Measurements from ENCODE around the gene PSD2. TPM values are rescaled to one million over a fixed set of nuclear protein-coding genes. Genes with fewer than 3 reads are reported as not detected.

Gene PSD2
- total and polyA plus RNA-seq, 2 donors: 0.08 to 0.48 TPM

DNA sequence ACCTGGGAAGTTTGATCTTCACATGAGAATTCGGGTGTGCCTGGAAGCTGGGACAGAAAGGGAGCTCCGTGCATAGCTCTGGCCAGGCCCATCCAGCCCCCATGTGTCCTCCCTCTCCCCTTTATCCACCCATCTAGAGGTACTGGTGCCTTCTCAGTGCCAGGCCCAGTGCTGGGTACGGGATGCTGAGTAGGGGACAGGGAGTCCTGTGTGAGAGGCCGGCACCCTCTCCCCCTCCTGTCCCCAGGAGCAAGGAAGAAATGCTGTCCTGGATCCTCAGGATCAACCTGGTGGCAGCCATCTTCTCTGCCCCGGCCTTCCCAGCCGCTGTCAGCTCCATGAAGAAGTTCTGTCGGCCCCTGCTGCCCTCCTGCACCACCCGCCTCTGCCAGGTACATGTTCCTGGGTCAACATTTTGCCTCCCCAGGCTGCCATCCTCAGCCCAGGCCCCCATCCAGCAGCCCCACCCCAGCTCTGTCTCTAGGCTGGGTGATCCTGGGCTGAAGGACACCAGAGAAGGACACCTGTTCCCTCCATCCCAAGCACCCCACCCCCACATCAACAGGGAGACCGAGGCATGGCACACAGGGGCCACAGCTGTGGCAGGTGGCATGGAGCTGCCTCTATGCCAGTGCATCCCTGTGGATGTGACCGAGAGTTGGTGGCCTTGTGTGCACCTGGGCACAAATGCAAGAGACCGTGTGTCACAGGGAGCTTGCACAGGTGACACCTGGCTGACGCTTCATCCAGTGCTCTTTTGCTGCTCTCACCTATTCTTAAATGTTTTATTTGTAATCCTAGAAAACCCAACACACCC is 43.0 kb downstream of the PSD2 start:
- DNase-seq (ENCODE audit: extremely low spot score): no peak
- H3K36me3 ChIP-seq (ENCODE audit: insufficient read depth): no peaks in the 10 kb centered on the region

DNA sequence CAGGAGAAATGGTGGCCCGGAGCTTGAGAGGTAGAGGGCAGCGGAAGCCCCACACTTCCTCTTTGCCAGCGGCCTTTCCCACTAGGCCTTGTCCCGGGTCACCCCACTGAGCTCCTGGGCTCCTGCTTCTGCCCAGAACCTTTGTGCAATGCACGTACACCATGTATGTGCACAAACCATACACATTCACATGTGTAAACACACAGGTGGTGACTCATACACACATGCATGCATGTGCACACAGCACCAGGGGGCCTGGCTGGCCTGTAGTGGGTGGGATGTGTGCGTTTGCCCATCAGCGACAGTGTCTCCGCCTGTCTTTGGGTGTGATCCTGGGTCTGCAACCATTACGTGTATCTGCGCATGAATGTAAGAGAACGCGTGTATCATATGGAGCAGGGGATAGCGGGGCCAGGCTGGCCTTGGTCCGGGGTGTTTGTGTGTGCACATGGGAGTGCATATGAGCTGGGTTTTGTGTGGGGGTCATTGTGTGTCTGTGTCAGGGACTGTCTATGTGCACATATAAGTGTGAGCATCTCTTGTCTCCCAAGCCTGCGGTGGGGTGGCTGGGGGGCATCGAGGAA is 43.7 kb downstream of the PSD2 start:
- Histone ChIP-seq H3K36me3 (ENCODE audit: insufficient read depth) (no peaks in the 10 kb centered on the region), H3K4me3 (ENCODE audit: low read depth, low read length) (no peak overlapping the region), H3K4me1 (ENCODE audit: insufficient read depth) (no peaks in the 10 kb centered on the region), H3K27ac (ENCODE audit: low read depth) (no peak overlapping the region)
- 94% methylated on average over 16 of the region's 16 CpGs for WGBS
- no peak for DNase-seq (ENCODE audit: extremely low spot score)

More for the DNA sequence above, 43.0 kb downstream of the PSD2 start:
- no peak overlapping the region for H3K27ac ChIP-seq (ENCODE audit: low read depth)
- WGBS: 89% methylated on average over 12 of the region's 12 CpGs
- no peaks in the 10 kb centered on the region for H3K4me1 ChIP-seq (ENCODE audit: insufficient read depth)
- no peak overlapping the region for H3K4me3 ChIP-seq (ENCODE audit: low read depth, low read length)

DNA sequence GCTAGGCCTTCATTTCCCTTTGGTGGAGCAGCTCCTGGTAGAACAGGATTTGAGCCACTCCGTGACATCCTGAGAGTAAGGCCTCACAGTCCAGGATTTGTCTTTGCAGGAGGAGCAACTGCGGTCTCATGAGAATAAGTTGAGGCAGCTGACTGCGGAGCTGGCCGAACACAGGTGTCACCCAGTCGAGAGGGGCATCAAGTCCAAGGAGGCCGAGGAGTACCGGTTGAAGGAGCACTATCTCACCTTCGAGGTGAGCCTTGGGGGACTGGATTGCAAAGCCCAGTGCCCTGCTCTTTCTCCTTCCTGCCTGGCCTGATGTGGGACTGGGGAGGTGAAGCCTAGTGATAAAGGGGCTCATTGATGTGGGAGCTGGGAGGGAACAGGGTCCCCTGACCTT is 44.3 kb downstream of the PSD2 start:
- no peak overlapping the region for H3K4me3 ChIP-seq (ENCODE audit: low read depth, low read length)
- no peaks in the 10 kb centered on the region for H3K4me1 ChIP-seq (ENCODE audit: insufficient read depth)
- no peak overlapping the region for H3K27ac ChIP-seq (ENCODE audit: low read depth)
- no peaks in the 10 kb centered on the region for H3K36me3 ChIP-seq (ENCODE audit: insufficient read depth)
- DNase-seq (ENCODE audit: extremely low spot score): no peak
- 89% methylated on average over 8 of the region's 8 CpGs for WGBS

DNA sequence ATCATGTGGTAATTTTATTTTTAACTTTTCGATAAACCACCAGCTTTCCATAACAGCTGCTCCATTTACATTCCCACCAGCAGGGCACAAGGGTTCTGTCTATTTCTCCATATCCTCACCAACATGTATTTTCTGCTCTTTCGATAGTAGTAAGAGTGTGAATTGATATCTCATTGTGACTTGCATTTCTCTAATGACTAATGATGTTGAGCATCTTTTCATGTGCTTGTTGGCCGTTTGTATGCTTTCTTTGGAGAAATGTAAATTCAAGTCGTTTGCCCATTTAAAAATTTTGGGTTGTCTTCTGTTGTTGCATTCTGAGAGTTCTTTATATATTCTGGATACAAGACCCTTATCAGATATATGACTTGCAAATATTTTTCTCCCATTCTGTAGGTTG is 45.9 kb downstream of the PSD2 start:
- H3K4me1 ChIP-seq (ENCODE audit: insufficient read depth): no peaks in the 10 kb centered on the region
- H3K36me3 ChIP-seq (ENCODE audit: insufficient read depth): no peaks in the 10 kb centered on the region
- 78% methylated on average over 4 of the region's 4 CpGs for WGBS
- H3K4me3 ChIP-seq (ENCODE audit: low read depth, low read length): no peak overlapping the region
- no peak overlapping the region for H3K27ac ChIP-seq (ENCODE audit: low read depth)
- DNase-seq (ENCODE audit: extremely low spot score): no peak

DNA sequence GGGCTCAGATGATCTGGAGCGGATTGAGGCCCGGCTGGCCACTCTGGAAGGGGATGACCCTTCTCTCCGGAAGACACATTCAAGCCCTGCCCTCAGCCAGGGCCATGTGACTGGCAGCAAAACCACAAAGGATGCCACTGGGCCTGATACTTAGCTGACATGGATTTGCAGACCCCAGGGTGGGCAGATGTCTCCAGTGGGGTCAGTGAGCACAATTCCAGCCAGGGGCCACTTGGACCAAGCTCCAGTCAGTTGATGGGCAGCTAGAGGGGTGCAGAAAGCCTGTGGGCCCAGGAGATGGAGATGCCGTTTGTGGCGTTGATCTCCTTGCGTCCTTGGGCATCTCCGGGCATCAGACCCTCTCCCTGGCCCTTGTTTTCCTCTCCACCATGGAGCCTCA is 46.7 kb downstream of the PSD2 start:
- no peaks in the 10 kb centered on the region for H3K4me1 ChIP-seq (ENCODE audit: insufficient read depth)
- no peak overlapping the region for H3K27ac ChIP-seq (ENCODE audit: low read depth)
- no peak overlapping the region for H3K4me3 ChIP-seq (ENCODE audit: low read depth, low read length)
- 92% methylated on average over 7 of the region's 7 CpGs for WGBS
- no peak for DNase-seq (ENCODE audit: extremely low spot score)
- H3K36me3 ChIP-seq (ENCODE audit: insufficient read depth): no peaks in the 10 kb centered on the region

DNA sequence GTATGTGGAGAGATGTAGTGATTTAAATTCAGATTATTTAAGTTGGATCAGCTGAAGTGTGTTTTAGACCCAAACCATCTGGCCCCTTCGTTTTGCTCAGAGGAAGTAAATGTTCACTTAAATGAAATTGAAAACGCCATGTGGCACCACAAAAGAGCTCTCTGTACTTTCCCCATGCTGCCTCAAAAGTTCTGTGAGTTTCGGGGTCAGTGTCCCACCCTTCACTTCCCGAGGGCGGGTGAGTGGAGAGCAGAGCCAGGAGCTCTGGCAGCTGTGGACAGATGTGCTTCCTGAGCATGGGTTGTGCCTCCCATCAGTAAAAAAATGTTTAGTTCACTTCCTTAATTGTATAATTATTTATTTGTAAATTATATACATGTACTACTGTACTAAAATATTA is 48.4 kb downstream of the PSD2 start:
- Histone ChIP-seq H3K36me3 (ENCODE audit: insufficient read depth) (no peaks in the 10 kb centered on the region), H3K4me3 (ENCODE audit: low read depth, low read length) (no peak overlapping the region), H3K27ac (ENCODE audit: low read depth) (no peak overlapping the region), H3K4me1 (ENCODE audit: insufficient read depth) (no peaks in the 10 kb centered on the region)
- no peak for DNase-seq (ENCODE audit: extremely low spot score)
- 42% methylated on average over 5 of the region's 5 CpGs for WGBS

DNA sequence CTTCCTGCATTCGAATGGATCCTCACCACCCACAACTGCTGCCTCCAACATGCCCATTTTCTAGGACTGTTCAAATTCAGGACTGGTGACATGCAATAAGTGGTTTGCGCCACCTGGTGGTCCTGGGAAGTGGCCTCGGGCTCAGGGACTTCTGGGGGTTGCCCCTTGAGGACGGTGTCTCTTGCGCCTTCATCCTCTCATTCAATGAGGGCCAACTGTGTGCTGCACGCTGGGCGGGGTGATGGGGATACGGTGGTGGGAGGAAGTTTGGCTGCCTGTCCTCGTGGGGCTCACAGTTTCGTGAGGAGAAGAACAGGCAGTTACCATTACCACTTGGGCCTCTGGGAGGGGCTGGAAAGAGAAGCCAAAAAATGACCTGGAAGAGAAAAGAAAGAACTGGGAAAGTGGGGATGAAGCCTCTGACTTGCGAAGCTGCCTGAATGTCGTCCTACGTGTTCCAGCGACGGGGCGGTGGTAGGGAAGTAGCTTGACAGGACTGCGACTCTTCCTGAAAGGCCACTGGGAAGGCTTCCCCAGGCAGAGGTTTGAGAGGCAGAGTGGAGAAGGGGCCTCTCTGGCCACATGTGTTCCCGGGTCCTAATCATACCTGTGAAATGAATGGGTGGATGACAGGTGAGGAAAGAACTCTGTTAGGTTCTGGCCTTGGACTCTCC is 49.0 kb downstream of the PSD2 start:
- Histone ChIP-seq H3K27ac (ENCODE audit: low read depth) (no peak overlapping the region), H3K4me3 (ENCODE audit: low read depth, low read length) (no peak overlapping the region), H3K36me3 (ENCODE audit: insufficient read depth) (no peaks in the 10 kb centered on the region), H3K4me1 (ENCODE audit: insufficient read depth) (no peaks in the 10 kb centered on the region)
- no peak for DNase-seq (ENCODE audit: extremely low spot score)
- WGBS: 55% methylated on average over 18 of the region's 18 CpGs

DNA sequence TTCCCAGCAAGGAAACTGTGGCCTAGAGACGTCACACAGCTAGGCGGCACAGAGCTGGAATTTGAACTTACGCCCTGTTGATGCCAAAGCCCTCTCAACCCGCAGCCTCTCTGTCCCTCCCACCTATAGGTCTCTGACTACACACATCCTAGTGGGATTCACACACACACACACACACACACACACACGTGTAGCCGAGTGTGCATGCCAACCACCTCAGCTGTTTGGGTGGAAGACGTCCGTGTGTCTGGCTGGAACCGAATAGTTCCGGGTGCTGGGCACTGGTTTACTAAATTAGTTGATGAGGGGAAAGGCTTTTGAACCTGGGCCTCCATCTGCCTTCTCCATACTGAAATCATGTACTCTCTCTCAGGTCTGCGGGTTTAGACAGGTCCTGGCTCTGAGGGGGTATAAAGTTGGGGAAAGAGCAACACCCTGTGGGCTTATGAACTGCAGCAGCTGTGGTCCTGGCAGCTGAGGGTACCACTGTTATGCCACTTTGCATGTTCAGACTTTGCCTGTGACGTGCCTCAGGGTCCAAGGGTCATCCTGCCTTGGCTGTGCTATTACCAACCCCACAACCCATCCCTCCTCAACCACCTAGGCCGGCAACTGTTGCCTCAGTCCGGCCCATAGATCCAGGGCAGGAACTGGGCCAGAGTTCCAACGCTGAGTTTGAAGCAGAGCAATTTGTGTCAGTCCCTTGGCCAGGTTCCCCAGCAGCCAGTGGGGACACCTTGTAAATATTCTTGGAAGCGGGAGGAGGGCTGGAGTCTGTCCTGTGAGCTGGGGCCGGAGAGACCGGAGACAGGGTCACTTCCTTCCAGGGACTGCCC is 50.5 kb downstream of the PSD2 start:
- Histone ChIP-seq H3K27ac (ENCODE audit: low read depth) (no peak overlapping the region), H3K4me3 (ENCODE audit: low read depth, low read length) (no peak overlapping the region), H3K4me1 (ENCODE audit: insufficient read depth) (no peaks in the 10 kb centered on the region), H3K36me3 (ENCODE audit: insufficient read depth) (no peaks in the 10 kb centered on the region)
- WGBS: 66% methylated on average over 18 of the region's 18 CpGs
- DNase-seq (ENCODE audit: extremely low spot score): no peak

DNA sequence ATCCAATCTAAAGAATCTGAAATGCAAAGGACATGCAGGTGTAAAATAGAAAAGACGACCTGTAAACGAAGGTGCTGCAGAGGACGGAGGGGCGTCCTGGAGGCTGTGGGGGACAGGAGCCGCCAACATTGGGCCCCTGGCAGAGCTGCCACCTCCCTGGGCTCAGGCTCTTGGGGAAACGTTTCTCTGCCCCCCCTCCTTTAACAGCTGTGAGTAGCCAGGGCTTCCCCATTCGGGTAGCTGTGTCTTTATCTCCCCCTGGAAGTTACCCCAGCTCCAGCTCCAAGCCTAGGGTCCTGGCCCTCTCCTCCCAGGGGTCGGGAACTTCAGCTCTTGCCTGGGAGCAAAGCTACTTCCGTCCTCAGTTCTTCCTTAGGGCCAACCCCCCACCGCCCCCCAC is 51.5 kb downstream of the PSD2 start:
- H3K27ac ChIP-seq (ENCODE audit: low read depth): no peak overlapping the region
- H3K4me1 ChIP-seq (ENCODE audit: insufficient read depth): no peaks in the 10 kb centered on the region
- H3K36me3 ChIP-seq (ENCODE audit: insufficient read depth): no peaks in the 10 kb centered on the region
- H3K4me3 ChIP-seq (ENCODE audit: low read depth, low read length): no peak overlapping the region
- WGBS: 69% methylated on average over 10 of the region's 10 CpGs
- DNase-seq (ENCODE audit: extremely low spot score): no peak

DNA sequence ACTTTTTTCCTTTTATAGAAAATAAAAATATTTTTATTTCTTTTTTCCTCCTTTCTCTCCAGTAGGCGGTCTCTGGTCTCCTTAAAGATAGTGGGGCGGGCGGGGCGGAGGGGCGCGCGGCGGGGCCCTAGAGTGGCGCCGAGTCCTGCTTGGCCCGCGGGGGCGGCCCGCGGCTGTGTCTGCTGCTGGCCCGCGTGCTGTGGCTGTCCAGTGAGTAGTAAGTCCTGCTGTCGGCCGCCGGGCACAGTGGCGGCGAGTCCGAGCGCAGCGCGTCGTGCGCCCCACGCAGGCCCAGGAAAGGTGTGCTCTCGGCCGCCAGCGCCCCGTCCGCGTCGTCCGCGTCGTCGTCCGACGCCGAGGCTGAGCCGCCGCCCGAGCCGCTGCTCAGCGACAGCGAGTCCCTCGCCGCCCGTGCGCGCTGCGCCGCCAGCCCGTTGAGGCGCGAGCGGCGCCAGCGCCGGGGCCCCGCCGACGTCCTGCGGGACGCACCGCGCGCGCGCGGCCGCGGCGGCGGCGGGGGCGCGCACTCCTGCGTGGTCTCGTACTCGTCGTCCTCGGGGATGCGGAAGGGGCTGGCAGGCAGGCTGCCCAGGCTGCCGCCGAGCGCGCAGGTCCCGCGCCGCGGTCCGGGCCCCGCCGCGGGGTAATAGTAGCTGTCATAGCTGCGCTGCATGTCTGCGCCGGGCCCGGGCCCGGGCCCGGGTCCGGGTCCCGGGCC is 52.3 kb downstream of the PSD2 start:
- H3K27ac ChIP-seq (ENCODE audit: low read depth): no peak overlapping the region
- 20% methylated on average over 107 of the region's 107 CpGs for WGBS

DNA sequence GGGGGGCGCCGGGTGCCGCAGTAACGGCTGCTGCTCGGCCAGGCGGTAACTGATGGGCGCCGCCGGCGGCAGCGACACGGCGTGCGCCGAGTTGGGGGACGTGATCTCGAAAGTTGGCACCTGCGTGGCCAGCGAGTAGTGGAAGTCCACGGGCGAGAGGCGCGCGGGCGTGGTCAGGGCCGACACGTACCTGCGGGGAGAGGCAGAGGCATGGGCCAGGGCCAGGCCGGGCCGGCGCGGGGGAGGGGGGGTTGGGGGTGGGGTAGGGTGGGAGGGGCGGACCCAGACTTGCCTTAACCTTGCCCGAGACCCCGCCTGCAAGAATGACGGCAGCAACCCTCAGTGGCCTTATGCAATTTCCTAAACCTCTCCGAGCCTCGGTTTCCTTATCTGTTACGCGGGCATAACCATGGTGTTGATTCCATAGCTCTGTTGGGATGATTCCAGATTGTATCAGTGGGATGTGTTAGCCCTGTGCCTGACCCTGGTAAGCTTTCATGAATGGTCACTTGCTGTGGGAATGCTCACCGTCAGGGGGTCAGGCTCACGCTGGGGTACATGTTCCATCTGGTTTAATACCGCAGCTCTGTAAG is 53.0 kb downstream of the PSD2 start:
- no peak for DNase-seq (ENCODE audit: extremely low spot score)
- Histone ChIP-seq H3K36me3 (ENCODE audit: insufficient read depth) (no peaks in the 10 kb centered on the region), H3K27ac (ENCODE audit: low read depth) (no peak overlapping the region), H3K4me1 (ENCODE audit: insufficient read depth) (no peaks in the 10 kb centered on the region), H3K4me3 (ENCODE audit: low read depth, low read length) (peak overlapping the region; percentile 37)
- WGBS: 33% methylated on average over 43 of the region's 43 CpGs

More for the DNA sequence above, 52.3 kb downstream of the PSD2 start:
- H3K36me3 ChIP-seq (ENCODE audit: insufficient read depth): no peaks in the 10 kb centered on the region
- peak overlapping the region; percentile 37 for H3K4me3 ChIP-seq (ENCODE audit: low read depth, low read length)
- no peak for DNase-seq (ENCODE audit: extremely low spot score)
- H3K4me1 ChIP-seq (ENCODE audit: insufficient read depth): no peaks in the 10 kb centered on the region

DNA sequence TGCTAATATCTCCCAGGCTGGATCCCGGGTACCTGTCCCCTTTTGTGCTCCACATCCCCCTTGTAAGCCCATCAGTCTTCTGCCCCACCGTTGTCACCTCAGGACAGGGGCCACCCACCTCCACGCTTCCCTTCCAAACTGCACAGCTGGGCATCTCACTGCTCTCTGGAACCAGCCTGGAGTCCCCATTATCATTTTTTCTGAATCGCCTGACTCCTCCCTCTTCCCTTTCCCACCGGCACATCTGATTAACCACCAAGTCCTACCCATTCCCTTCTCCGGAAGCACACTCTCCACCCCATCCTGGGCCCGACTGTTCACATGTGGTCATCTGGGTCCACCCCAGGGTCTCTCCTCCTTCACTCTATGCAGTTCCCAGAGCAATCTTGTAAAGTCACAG is 53.9 kb downstream of the PSD2 start:
- 82% methylated on average over 7 of the region's 7 CpGs for WGBS
- Histone ChIP-seq H3K36me3 (ENCODE audit: insufficient read depth) (no peaks in the 10 kb centered on the region), H3K4me1 (ENCODE audit: insufficient read depth) (no peaks in the 10 kb centered on the region), H3K4me3 (ENCODE audit: low read depth, low read length) (no peak overlapping the region), H3K27ac (ENCODE audit: low read depth) (no peak overlapping the region)
- no peak for DNase-seq (ENCODE audit: extremely low spot score)

DNA sequence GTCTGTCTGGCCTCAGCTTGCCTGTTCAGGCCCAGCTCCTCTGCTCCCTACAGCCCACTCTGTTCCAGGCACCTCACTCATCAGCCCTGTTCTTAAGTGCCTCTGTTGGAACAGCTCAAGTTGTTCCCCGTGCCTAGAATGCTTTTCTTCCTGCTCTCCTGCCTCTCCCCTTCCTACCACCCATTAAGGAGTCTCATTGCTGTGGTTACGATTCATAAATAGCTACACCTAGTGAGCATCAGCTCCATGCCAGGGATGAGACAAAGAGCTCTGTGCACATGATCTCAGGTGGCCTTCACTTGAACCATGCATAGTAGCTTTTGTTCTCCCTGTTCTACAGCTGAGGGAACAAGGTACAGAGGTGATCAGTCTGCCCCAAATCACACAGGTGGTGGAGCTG is 54.3 kb downstream of the PSD2 start:
- Histone ChIP-seq H3K36me3 (ENCODE audit: insufficient read depth) (no peaks in the 10 kb centered on the region), H3K4me3 (ENCODE audit: low read depth, low read length) (no peak overlapping the region), H3K4me1 (ENCODE audit: insufficient read depth) (no peaks in the 10 kb centered on the region), H3K27ac (ENCODE audit: low read depth) (no peak overlapping the region)
- WGBS: 67% methylated on average over 2 of the region's 2 CpGs
- no peak for DNase-seq (ENCODE audit: extremely low spot score)
